GM19043 (cell line): ENCODE results near the gene ADAM11.
A peak's percentile ranks its signal among the peaks of the same experiment; 100 is the strongest.

Experiments used
- ATAC-seq: cut with Tn5 transposase; IDR thresholded peaks from one replicate; pipeline ENCODE4 v1.9.1; 2021; ENCODE audit warnings: low read depth; ENCODE audit not compliant: unreplicated experiment

Gene ADAM11

GRCh38 chr17:44774271-44775135, 15.7 kb downstream of the ADAM11 start:
- no peak for ATAC-seq

GRCh38 chr17:44775136-44775837, 16.5 kb downstream of the ADAM11 start:
- peak; percentile 92 for ATAC-seq

GRCh38 chr17:44775838-44776621, 17.2 kb downstream of the ADAM11 start:
- ATAC-seq: no peak

GRCh38 chr17:44776628-44777393, 18.0 kb downstream of the ADAM11 start:
- no peak for ATAC-seq

GRCh38 chr17:44777394-44778348, 18.9 kb downstream of the ADAM11 start:
- ATAC-seq: no peak

- ATAC-seq: no peak
Observed at GRCh38 chr17:44778656-44779210, 19.9 kb downstream of the ADAM11 start.

GRCh38 chr17:44779211-44780025, 20.6 kb downstream of the ADAM11 start:
- ATAC-seq: no peak

- ATAC-seq: no peak
Observed at GRCh38 chr17:44780161-44780560, 21.4 kb downstream of the ADAM11 start.

GRCh38 chr17:44780845-44781480, 22.2 kb downstream of the ADAM11 start:
- no peak for ATAC-seq

- no peak for ATAC-seq
Observed at GRCh38 chr17:44781551-44782325, 22.9 kb downstream of the ADAM11 start.

- no peak for ATAC-seq
Observed at GRCh38 chr17:44782326-44782850, 23.6 kb downstream of the ADAM11 start.

- ATAC-seq: no peak
Observed at GRCh38 chr17:44785921-44786320, 27.1 kb downstream of the ADAM11 start.

GRCh38 chr17:44786551-44787081, 27.8 kb downstream of the ADAM11 start:
- no peak for ATAC-seq

- no peak for ATAC-seq
Observed at GRCh38 chr17:44787271-44787940, 28.6 kb downstream of the ADAM11 start.

- no peak for ATAC-seq
Observed at GRCh38 chr17:44788139-44788538, 29.4 kb downstream of the ADAM11 start.

- ATAC-seq: no peak
Observed at GRCh38 chr17:44792276-44792675, 33.5 kb downstream of the ADAM11 start.
